Neutrophil (primary cell): Measurements from ENCODE around the gene KITLG.

Experiments used
- H3K27ac ChIP-seq: fragments of 200-600 bp; sonication (generic); 2 replicates; pipeline ENCODE4 v1.5.1; 2016; ENCODE audit warnings: mild to moderate bottlenecking, moderate library complexity
- H3K27me3 ChIP-seq: fragments of 200-600 bp; sonication (generic); 2 replicates; pipeline ENCODE4 v1.6.0; 2016; ENCODE audit warnings: mild to moderate bottlenecking
- H3K36me3 ChIP-seq: fragments of 200-600 bp; sonication (generic); 2 replicates; pipeline ENCODE4 v1.5.1; 2017
- H3K4me1 ChIP-seq, 2 experiments: fragments of 200-600 bp in 1 of 2; sonication (generic) in 1 of 2; 1 replicate in 1 of 2; 2 replicates in 1 of 2; pipeline versions ENCODE4 v1.5.1 to v1.6.1; 2013 to 2016; ENCODE audit warnings: low read depth in 1 of 2, low read length in 1 of 2, mild to moderate bottlenecking in 1 of 2, moderate library complexity in 1 of 2; ENCODE audit not compliant: control insufficient read depth in 1 of 2, insufficient read depth in 1 of 2
- H3K4me3 ChIP-seq, 2 experiments: fragments of 200-600 bp in 1 of 2; sonication (generic) in 1 of 2; 1 replicate in 1 of 2; 2 replicates in 1 of 2; pipeline ENCODE4 v1.5.1; 2013 to 2016; ENCODE audit warnings: low read depth in 1 of 2, low read length in 1 of 2, mild to moderate bottlenecking in 1 of 2, moderate library complexity in 1 of 2
- H3K9me3 ChIP-seq: fragments of 200-600 bp; sonication (generic); 2 replicates; pipeline ENCODE4 v1.5.1; 2016
- TF ChIP-seq, protein P1 (sequence below): fragments of 200-600 bp; sonication (generic); IDR thresholded peaks from 2 replicates; pipeline ENCODE4 v1.5.1; 2016; ENCODE audit warnings: antibody characterized with exemption

The KITLG gene

DNA sequence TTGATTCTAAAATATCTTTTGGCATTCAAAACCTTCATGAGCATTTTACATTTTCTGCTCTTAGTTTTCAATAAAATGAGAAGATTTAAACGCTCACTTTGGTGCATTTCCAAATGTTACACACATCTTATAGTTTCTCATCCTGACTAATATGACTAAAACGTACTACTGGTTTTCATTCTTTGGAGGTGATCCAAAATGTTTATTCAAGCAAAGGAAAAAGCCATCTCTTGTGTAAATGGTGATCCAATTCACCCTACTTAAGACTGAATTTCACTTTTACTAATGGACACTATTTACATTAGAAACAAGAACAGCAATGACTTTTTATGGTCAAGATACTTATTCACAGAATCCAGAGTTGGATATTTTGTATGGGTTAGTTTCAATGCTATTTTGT, 86.6 kb downstream of the KITLG start:
- H3K4me1 ChIP-seq, result no peaks in the 10 kb centered on the region
- no peaks in the 10 kb centered on the region for H3K9me3 ChIP-seq
- H3K27ac ChIP-seq, result no peak overlapping the region
- no peaks in the 10 kb centered on the region for H3K36me3 ChIP-seq
- TF ChIP-seq, protein P1, sequence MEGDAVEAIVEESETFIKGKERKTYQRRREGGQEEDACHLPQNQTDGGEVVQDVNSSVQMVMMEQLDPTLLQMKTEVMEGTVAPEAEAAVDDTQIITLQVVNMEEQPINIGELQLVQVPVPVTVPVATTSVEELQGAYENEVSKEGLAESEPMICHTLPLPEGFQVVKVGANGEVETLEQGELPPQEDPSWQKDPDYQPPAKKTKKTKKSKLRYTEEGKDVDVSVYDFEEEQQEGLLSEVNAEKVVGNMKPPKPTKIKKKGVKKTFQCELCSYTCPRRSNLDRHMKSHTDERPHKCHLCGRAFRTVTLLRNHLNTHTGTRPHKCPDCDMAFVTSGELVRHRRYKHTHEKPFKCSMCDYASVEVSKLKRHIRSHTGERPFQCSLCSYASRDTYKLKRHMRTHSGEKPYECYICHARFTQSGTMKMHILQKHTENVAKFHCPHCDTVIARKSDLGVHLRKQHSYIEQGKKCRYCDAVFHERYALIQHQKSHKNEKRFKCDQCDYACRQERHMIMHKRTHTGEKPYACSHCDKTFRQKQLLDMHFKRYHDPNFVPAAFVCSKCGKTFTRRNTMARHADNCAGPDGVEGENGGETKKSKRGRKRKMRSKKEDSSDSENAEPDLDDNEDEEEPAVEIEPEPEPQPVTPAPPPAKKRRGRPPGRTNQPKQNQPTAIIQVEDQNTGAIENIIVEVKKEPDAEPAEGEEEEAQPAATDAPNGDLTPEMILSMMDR, result no peak
- no peaks in the 10 kb centered on the region for H3K27me3 ChIP-seq
- no peak overlapping the region for H3K4me3 ChIP-seq

GRCh38 chr12:88490425-88490824, 89.8 kb downstream of the KITLG start:
- Histone ChIP-seq H3K27ac (no peak overlapping the region), H3K27me3 (no peaks in the 10 kb centered on the region), H3K4me1 (no peaks in the 10 kb centered on the region), H3K36me3 (no peaks in the 10 kb centered on the region), H3K4me3 (no peak overlapping the region), H3K9me3 (no peaks in the 10 kb centered on the region)
- TF ChIP-seq, protein P1, result no peak

GRCh38 chr12:88472775-88473174, 107.5 kb downstream of the KITLG start:
- TF ChIP-seq, protein P1, result no peak
- Histone ChIP-seq H3K27ac (no peak overlapping the region), H3K27me3 (no peaks in the 10 kb centered on the region), H3K4me3 (no peak overlapping the region), H3K9me3 (no peaks in the 10 kb centered on the region), H3K36me3 (no peaks in the 10 kb centered on the region), H3K4me1 (no peaks in the 10 kb centered on the region)

DNA sequence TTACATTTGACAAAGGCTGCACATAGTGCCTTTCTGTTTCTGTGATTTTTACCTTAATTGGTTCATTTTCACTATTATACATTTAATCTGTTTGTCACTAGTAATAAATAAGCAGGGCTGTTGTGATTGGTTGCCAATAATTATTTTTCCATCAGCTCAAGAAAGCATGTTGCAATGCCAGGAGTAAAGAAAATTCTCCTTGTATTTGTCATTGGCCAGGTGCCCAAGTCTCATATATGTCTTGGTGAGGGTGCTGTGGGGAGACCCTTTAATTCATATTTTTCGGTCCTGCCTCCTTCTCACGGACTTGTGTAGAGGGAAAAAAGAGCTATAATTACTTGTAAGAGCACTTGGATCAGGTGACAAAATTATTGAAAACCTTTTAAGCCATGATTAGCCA, 108.0 kb downstream of the KITLG start:
- Histone ChIP-seq H3K27ac (no peak overlapping the region), H3K36me3 (no peaks in the 10 kb centered on the region), H3K4me1 (no peaks in the 10 kb centered on the region), H3K9me3 (no peaks in the 10 kb centered on the region), H3K27me3 (no peaks in the 10 kb centered on the region), H3K4me3 (no peak overlapping the region)
- TF ChIP-seq, protein P1, result no peak

- Histone ChIP-seq H3K27ac (no peak overlapping the region), H3K9me3 (no peaks in the 10 kb centered on the region), H3K4me3 (no peak overlapping the region), H3K27me3 (no peaks in the 10 kb centered on the region), H3K4me1 (no peaks in the 10 kb centered on the region), H3K36me3 (no peaks in the 10 kb centered on the region)
- TF ChIP-seq, protein P1, result no peak
Observed at GRCh38 chr12:88471331-88472045, 108.8 kb downstream of the KITLG start.
